Measurements from ENCODE around the gene MYH11. TPM values are rescaled to one million over a fixed set of nuclear protein-coding genes. Genes with fewer than 3 reads are reported as not detected.

MYH11 gene
- total RNA-seq, 3 donors from 2014 or later: 11.7 to 144 (median 96.6) TPM

DNA sequence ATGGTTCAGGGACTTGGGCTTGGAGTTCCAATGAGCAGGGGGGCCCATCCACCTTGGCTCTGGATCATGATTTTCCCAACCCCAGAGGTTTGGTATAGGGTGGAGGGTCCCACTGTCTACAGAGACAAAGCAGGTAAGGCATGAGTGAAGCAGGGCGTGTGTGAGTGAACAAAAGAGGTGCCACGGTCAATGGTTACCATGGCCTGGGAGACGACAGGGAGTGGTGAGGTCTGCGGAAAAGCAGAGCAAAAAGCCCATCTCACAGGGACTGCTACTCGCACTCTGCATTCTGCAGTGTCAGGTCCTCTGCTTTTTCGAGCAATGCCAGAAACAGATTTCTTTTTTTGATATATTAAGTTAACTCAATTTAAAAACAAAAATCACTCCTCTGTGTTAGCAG is 24.6 kb downstream of the MYH11 start:
- no peak for TF ChIP-seq CTCF (IDR thresholded peaks at IDR 0.05)
- TF ChIP-seq POLR2A (IDR thresholded peaks at IDR 0.05): no peak
- no peak for TF ChIP-seq POLR2AphosphoS5 (IDR thresholded peaks at IDR 0.05)
- no peak overlapping the region for H3K4me3 ChIP-seq

GRCh38 chr16:15830832-15831451 is 25.9 kb downstream of the MYH11 start:
- peak overlapping the region in 1 of 2 donors; percentile 80 for H3K27ac ChIP-seq
- H3K4me3 ChIP-seq: no peak overlapping the region
- H3K36me3 ChIP-seq: no peaks in the 10 kb centered on the region
- no peaks in the 10 kb centered on the region for H3K4me1 ChIP-seq
- H3K9me3 ChIP-seq: no peaks in the 10 kb centered on the region
- no peaks in the 10 kb centered on the region for H3K27me3 ChIP-seq
- DNase-seq (ENCODE audit: low spot score in 2 of 2): no peak
- TF ChIP-seq POLR2A (IDR thresholded peaks at IDR 0.05): no peak
- no peak for TF ChIP-seq CTCF (IDR thresholded peaks at IDR 0.05)
- intact Hi-C loops (cut with DNase I; ENCODE audit: low total_unique reads): no loop called here

More for the DNA sequence above, 24.6 kb downstream of the MYH11 start:
- Histone ChIP-seq H3K36me3 (no peaks in the 10 kb centered on the region), H3K9me3 (no peaks in the 10 kb centered on the region), H3K4me1 (no peaks in the 10 kb centered on the region), H3K27ac (peak overlapping the region in 1 of 2 donors; percentile 12), H3K27me3 (no peaks in the 10 kb centered on the region)
- no peak for DNase-seq (ENCODE audit: low spot score in 2 of 2)
- intact Hi-C loops (cut with DNase I; ENCODE audit: low total_unique reads): no loop called here

- no peak overlapping the region for H3K4me3 ChIP-seq
- H3K27me3 ChIP-seq: no peaks in the 10 kb centered on the region
- TF ChIP-seq POLR2AphosphoS5 (IDR thresholded peaks at IDR 0.05): peak in 2 of 3 donors; percentile 36 to 64
- no peak for TF ChIP-seq POLR2A (IDR thresholded peaks at IDR 0.05)
- TF ChIP-seq CTCF (IDR thresholded peaks at IDR 0.05): no peak
- peak overlapping the region; percentile 66 to 80 for H3K27ac ChIP-seq
- no peaks in the 10 kb centered on the region for H3K4me1 ChIP-seq
- no peaks in the 10 kb centered on the region for H3K9me3 ChIP-seq
- peak; percentile 53 to 90 for DNase-seq (ENCODE audit: low spot score in 2 of 2)
- intact Hi-C loops (cut with DNase I; ENCODE audit: low total_unique reads): no loop called here
- H3K36me3 ChIP-seq: no peaks in the 10 kb centered on the region
Measured at GRCh38 chr16:15829460-15829859, 27.4 kb downstream of the MYH11 start.

- H3K36me3 ChIP-seq: no peaks in the 10 kb centered on the region
- no peaks in the 10 kb centered on the region for H3K9me3 ChIP-seq
- H3K4me1 ChIP-seq: no peaks in the 10 kb centered on the region
- H3K27ac ChIP-seq: peak overlapping the region; percentile 33 to 58
- H3K4me3 ChIP-seq: no peak overlapping the region
- DNase-seq (ENCODE audit: low spot score in 2 of 2): no peak
- H3K27me3 ChIP-seq: no peaks in the 10 kb centered on the region
- intact Hi-C loops (cut with DNase I; ENCODE audit: low total_unique reads): no loop called here
- TF ChIP-seq POLR2A (IDR thresholded peaks at IDR 0.05): no peak
- TF ChIP-seq CTCF (IDR thresholded peaks at IDR 0.05): no peak
- no peak for TF ChIP-seq POLR2AphosphoS5 (IDR thresholded peaks at IDR 0.05)
Measured at GRCh38 chr16:15827709-15828343, 29.0 kb downstream of the MYH11 start.

DNA sequence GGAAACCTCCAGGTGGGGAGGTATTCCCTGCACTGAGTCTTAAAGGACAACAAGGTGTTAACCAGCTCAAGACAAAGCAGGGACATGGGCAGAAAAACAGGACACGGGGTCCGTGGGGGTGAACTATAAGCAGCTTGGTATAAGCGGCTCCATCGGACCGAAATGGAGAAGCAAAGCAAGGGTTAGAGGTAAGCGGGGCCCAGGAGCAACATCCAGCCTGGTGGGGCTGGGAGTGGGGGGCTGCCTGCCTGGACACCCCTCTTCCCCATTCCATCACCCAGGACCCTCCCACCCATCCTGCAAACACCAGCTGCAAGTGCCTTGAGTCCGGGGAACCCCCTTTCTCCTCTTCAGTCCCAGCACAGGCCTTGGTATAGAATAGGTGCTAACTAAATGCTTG is 29.5 kb downstream of the MYH11 start:
- Histone ChIP-seq H3K9me3 (no peaks in the 10 kb centered on the region), H3K27me3 (no peaks in the 10 kb centered on the region), H3K36me3 (no peaks in the 10 kb centered on the region), H3K4me3 (no peak overlapping the region), H3K27ac (peak overlapping the region; percentile 33 to 58), H3K4me1 (no peaks in the 10 kb centered on the region)
- TF ChIP-seq CTCF (IDR thresholded peaks at IDR 0.05): no peak
- TF ChIP-seq POLR2A (IDR thresholded peaks at IDR 0.05): no peak
- TF ChIP-seq POLR2AphosphoS5 (IDR thresholded peaks at IDR 0.05): no peak
- DNase-seq (ENCODE audit: low spot score in 2 of 2): no peak
- intact Hi-C loops (cut with DNase I; ENCODE audit: low total_unique reads): no loop called here

All from breast epithelium (tissue), 4 donors.